Mucosa of descending colon (tissue), 3 donors: ENCODE data around the gene DSCAM. TPM values are rescaled to one million over a fixed set of nuclear protein-coding genes. Genes with fewer than 3 reads are reported as not detected.

Experiments
- ATAC-seq: fragments of 200-7000 bp; cut with Tn5 transposase; one replicate; pipeline ENCODE4 v1.9.1; 2020; ENCODE audit warnings: mild to moderate bottlenecking, moderate library complexity
- DNase-seq, 3 donors: peaks; one replicate each; pipeline ENCODE4 v3.0.0-alpha.2; 2020
- H3K36me3 ChIP-seq: fragments of 200-600 bp; one replicate; pipeline ENCODE4 v1.8.0; 2021; ENCODE audit warnings: low read depth, mild to moderate bottlenecking
- H3K4me1 ChIP-seq: fragments of 200-600 bp; one replicate; pipeline ENCODE4 v1.8.0; 2021; ENCODE audit warnings: low read depth, mild to moderate bottlenecking
- H3K4me3 ChIP-seq: fragments of 200-600 bp; one replicate; pipeline ENCODE4 v1.8.0; 2021; ENCODE audit warnings: mild to moderate bottlenecking
- H3K9me3 ChIP-seq: fragments of 200-600 bp; one replicate; pipeline ENCODE4 v1.8.0; 2021; ENCODE audit warnings: mild to moderate bottlenecking
- intact Hi-C, 2 donors: fragments of 100-400 bp; cut with DNase I in 1 of 2; cut with micrococcal nuclease in 1 of 2; formaldehyde crosslinking; loops; one replicate each; pipeline versions ENCODE4 v1.11.0 to v1.11.1; 2022; cut with DNase I, micrococcal nuclease
- total RNA-seq, 3 donors: library from RNA; stranded (reverse); fragmentation: NEBNext Ultra II Directional in 2 of 3; extraction: Animal tissue kit (Norgen Biotek cat#: 25700) in 2 of 3; gene quantifications; one replicate each; pipeline versions ENCODE4 v1.2.1 to v1.2.4, GENCODE V29; 2021 to 2023
- TF ChIP-seq, protein P1 (sequence below): fragments of 200-600 bp; IDR thresholded peaks from one replicate; pipeline ENCODE4 v1.8.0; 2022; ENCODE audit warnings: antibody characterized with exemption, mild to moderate bottlenecking
- donor health status: DM: no; HTN: no; CAD: no; lungs with moderate emphysema.
- donor health status: DM: no; HTN: no; CAD: no.
- donor health status: DM: no; HTN: yes; CAD: no.

Gene DSCAM
- total RNA-seq, 3 donors from 2014 or later: 0.35 TPM; not detected in 2

- ATAC-seq: no peak
- TF ChIP-seq, protein P1, sequence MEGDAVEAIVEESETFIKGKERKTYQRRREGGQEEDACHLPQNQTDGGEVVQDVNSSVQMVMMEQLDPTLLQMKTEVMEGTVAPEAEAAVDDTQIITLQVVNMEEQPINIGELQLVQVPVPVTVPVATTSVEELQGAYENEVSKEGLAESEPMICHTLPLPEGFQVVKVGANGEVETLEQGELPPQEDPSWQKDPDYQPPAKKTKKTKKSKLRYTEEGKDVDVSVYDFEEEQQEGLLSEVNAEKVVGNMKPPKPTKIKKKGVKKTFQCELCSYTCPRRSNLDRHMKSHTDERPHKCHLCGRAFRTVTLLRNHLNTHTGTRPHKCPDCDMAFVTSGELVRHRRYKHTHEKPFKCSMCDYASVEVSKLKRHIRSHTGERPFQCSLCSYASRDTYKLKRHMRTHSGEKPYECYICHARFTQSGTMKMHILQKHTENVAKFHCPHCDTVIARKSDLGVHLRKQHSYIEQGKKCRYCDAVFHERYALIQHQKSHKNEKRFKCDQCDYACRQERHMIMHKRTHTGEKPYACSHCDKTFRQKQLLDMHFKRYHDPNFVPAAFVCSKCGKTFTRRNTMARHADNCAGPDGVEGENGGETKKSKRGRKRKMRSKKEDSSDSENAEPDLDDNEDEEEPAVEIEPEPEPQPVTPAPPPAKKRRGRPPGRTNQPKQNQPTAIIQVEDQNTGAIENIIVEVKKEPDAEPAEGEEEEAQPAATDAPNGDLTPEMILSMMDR: no peak
- DNase-seq: no peak
- Histone ChIP-seq H3K36me3 (no peaks in the 10 kb centered on the region), H3K4me1 (no peaks in the 10 kb centered on the region), H3K9me3 (peaks cover 5% of the 10 kb centered on the region), H3K4me3 (no peak overlapping the region)
- intact Hi-C loops: no loop called here
Measured at GRCh38 chr21:40425981-40426380, 421.0 kb downstream of the DSCAM start.

GRCh38 chr21:40422896-40423635, 423.9 kb downstream of the DSCAM start:
- no peak for DNase-seq

DNA sequence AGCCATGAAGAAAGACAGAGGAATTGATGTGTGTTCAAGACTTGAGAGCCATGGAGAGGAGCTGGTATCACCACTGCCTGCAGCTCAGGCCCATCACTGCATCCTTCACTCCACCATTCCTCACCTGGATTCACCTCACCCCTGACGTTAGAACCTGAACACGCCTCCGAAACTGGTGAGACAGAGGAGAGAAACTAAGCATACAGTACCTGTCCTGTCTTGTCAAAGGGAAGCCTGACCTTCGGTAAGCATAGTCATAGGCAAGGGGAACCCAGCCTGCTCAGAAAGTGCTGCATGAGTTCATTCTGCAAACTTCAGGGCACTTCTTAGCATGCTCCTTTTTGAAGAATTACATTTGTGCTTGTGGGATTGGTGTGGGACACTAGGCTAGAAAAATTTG, 425.8 kb downstream of the DSCAM start:
- H3K9me3 ChIP-seq: peaks cover 22% of the 10 kb centered on the region
- no peaks in the 10 kb centered on the region for H3K36me3 ChIP-seq
- H3K4me3 ChIP-seq: no peak overlapping the region
- TF ChIP-seq, protein P1: no peak
- H3K4me1 ChIP-seq: no peaks in the 10 kb centered on the region
- DNase-seq: no peak
- intact Hi-C loops: no loop called here
- no peak for ATAC-seq

More at GRCh38 chr21:40422896-40423635, 423.9 kb downstream of the DSCAM start:
- no peak overlapping the region for H3K4me3 ChIP-seq
- peaks cover 19% of the 10 kb centered on the region for H3K9me3 ChIP-seq
- TF ChIP-seq, protein P1: no peak
- H3K36me3 ChIP-seq: no peaks in the 10 kb centered on the region
- no peaks in the 10 kb centered on the region for H3K4me1 ChIP-seq
- ATAC-seq: no peak
- intact Hi-C loops: no loop called here

DNA sequence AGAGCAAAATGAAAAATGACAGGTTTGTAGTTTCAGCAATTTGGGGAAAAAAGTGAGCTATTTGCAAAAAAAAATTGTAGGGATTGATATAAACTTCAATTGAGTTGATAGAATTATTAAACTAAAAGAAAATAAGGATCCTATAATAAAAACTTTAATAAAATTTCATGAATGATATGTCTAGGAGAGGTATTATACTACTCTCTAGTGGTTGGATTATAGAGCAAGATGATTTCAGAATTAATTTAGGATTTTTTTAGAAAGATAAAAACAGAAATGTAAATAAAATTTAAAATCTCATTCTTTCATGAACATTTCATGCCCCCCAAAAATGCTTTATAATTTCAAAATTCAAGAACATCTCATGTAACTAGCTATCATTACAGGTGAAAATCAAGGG, 430.4 kb downstream of the DSCAM start:
- intact Hi-C loops: no loop called here
- ATAC-seq (no peak), DNase-seq (no peak)
- H3K4me3 ChIP-seq: no peak overlapping the region
- peaks cover 21% of the 10 kb centered on the region for H3K9me3 ChIP-seq
- H3K36me3 ChIP-seq: no peaks in the 10 kb centered on the region
- TF ChIP-seq, protein P1: no peak
- no peaks in the 10 kb centered on the region for H3K4me1 ChIP-seq

- ATAC-seq: no peak
- H3K9me3 ChIP-seq: peaks cover 8% of the 10 kb centered on the region
- H3K4me3 ChIP-seq: no peak overlapping the region
- H3K36me3 ChIP-seq: no peaks in the 10 kb centered on the region
- no peak for DNase-seq
- no peaks in the 10 kb centered on the region for H3K4me1 ChIP-seq
- intact Hi-C loops: no loop called here
- TF ChIP-seq, protein P1: no peak
Measured at GRCh38 chr21:40408561-40408960, 438.4 kb downstream of the DSCAM start.
